SHP77 (cell line): Measurements from ENCODE around the gene MAGI2.
"Not testable (repeated sequence)": the region's sequence is repeated elsewhere in the genome, so short reads cannot be mapped to it uniquely, and the experiment has no call there.

ENCODE experiments used
- DNase-seq, 2 experiments: peaks; one replicate each; lab custom pipeline; 2025; lab: John Stamatoyannopoulos, UW

MAGI2 gene

GRCh38 chr7:79055722-79056415 lies 397.6 kb downstream of the MAGI2 start:
- DNase-seq: no peak

DNA sequence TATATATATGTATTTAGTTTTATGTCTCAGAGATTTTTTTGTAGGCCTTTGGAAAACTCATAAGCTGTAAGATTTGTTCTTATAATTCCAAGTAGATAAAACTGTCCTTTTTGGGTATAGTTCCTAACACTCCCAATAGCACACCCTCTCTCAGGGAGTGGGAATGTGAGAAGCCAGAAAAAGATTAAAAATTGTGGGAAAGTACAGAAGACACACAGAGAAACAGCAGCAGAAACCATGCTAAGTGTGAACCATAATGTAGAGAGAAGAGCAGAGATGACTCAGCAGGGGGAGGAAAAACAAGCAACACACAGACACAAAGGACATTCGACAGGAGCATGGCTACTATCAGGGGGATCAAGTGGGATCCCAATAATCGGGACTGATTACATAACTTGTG lies 401.6 kb downstream of the MAGI2 start:
- DNase-seq: no peak

- no peak for DNase-seq
Observed at GRCh38 chr7:79050603-79051002, 402.9 kb downstream of the MAGI2 start.

GRCh38 chr7:79046061-79046460 lies 407.4 kb downstream of the MAGI2 start:
- no peak for DNase-seq

DNA sequence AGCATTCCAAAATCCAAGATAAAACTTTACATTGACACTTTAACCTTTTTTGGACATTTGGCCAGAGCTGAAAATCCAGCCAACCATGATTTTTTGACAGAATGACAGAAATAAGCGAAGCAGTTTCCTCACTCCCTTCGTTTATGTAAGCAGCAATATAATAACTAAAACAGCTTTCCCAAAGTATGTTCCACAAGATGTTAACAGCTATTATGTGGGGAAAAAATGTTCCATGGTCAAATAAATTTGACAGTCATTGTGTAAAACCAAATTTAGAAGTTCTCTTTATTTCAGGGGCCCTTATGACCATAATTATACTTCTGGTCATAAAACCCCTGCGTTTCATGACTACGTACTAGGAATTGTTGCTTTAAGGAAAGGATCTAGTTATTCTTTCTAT lies 416.5 kb downstream of the MAGI2 start:
- no peak for DNase-seq

GRCh38 chr7:79036356-79036755 lies 417.1 kb downstream of the MAGI2 start:
- DNase-seq: no peak

DNA sequence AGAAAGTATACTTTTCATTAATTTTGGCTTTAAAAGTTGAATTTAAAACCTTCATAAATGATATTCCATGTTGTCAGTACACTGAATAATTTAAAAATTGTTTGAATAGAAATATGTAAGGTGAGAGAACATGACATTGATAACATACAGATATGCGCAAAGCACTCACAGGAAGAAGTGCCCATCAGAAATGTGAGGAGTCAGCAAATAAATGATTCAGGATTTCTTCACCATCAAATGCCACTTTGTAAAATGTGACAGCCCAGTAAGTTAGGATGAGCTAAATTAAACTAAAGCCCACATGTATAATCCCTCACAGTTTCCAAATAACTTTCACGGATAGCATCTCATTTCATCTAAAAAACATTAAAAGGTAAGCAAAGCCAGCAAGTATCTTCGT lies 417.6 kb downstream of the MAGI2 start:
- DNase-seq: no peak

- DNase-seq: no peak
Observed at GRCh38 chr7:79034730-79035129, 418.7 kb downstream of the MAGI2 start.

DNA sequence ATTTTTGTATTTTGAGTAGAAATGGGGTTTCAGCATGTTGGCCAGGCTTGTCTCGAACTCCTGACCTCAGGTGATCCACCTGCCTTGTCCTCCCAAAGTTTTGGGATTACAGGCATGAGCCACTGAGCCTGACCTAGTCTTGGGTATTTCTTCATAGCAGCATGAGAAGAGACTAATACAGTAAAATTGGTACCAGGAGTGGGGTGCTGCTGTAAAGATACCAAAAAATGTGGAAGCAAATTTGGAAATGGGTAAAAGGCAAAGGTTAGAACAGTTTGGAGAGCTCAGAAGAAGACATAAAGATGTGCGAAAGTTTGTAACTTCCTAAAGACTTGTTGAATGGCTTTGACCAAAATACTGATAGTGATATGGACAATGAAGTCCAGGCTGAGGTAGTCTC lies 433.8 kb downstream of the MAGI2 start:
- not testable (repeated sequence) for DNase-seq

DNA sequence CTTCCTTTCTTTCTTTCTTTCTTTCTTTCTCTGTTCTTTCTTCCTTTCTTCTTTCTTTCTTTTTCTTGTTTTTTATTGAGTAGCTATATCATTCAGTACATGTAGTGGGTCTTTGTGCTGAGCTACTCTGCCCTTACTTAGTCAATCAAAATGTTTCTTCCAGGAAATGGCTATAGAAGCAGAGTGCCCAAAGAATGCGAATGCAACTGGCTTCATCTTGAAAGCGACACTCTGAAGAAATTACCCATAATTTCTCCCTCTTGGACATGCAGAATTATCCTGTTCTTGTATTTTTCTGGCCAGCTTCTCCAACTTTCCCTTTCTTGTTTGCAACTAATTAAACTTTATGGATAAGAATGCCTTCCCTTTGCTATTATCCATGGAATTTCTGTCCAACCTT lies 441.5 kb downstream of the MAGI2 start:
- DNase-seq: no peak

- DNase-seq: no peak
Observed at GRCh38 chr7:79009647-79010046, 443.8 kb downstream of the MAGI2 start.

DNA sequence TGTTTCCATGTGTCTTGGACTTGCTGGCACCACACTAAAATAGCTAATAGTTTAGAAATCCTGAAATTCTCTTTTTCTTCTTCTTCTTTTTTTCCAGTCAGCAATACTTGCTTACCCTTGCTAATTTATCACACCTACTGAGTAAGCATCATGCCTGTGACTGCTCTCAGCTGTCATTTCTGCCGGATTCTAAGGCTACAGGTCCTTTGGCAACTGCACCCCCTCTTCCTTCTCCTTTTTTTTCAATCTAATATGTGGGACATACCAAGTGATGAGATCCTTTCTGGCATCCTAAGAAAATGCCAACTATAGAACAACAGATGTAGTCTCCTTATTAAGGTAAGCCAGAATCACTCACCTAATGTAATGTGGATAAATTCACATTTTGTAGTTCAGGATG lies 444.7 kb downstream of the MAGI2 start:
- DNase-seq: no peak

DNA sequence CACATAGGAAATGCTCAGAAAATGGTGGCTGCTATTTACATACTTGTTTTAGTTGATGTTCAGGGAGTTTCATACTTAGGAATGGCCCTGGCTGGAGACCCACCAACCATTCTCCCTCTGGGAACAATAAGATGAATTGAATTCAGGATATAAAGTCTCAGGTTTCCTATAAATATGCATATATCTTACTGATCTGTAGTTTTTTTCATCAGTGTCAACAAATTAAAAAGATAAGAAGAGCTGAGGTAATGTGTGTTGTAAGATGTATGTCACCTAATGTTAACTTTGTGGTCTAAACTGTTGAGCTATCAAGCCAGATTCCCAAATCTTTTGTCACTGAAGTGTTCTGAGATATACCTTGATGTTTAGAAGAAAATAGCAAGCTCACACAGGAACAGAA lies 457.5 kb downstream of the MAGI2 start:
- DNase-seq: no peak

GRCh38 chr7:78993341-78993740 lies 460.1 kb downstream of the MAGI2 start:
- DNase-seq: no peak

DNA sequence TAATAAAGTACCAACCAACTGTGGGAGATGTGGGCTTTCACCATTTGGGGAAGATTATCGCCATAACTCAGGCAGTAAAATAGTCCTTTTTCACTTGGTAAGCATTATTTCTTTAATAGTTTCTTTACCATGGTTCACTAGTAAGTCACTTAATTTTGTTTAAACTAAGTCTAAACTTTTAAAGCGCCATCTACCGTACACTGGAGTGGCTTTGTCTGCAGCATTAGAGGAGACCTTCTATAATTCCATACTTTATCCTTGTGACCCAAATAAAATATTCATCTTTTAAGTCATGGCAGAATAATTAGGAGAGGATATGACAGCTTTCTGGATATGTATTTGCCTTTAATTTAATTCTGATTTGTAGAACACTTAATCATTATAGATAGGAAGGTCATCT lies 468.0 kb downstream of the MAGI2 start:
- DNase-seq: no peak

- DNase-seq: no peak
Observed at GRCh38 chr7:78983483-78983882, 470.0 kb downstream of the MAGI2 start.

GRCh38 chr7:78970440-78970916 lies 483.0 kb downstream of the MAGI2 start:
- DNase-seq: no peak

DNA sequence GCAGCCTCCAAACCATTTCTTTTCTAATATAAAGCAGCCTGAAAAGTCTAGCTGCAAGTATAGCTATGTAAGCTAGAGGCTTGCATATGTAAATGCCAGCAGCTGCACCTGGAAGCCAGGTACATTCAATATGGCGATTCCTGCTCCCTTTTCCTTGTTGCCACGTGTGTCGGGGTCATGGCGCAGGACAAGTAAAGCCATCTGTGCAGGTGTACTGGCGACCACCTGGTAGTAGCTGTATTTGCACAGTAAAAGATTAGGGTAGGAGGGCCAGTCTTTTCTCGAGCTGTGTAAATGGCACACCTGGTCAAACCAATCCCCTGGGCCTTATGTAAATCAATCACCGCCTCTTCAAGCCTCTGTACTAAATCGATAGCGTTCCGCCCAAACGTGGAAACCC lies 484.5 kb downstream of the MAGI2 start:
- no peak for DNase-seq

DNA sequence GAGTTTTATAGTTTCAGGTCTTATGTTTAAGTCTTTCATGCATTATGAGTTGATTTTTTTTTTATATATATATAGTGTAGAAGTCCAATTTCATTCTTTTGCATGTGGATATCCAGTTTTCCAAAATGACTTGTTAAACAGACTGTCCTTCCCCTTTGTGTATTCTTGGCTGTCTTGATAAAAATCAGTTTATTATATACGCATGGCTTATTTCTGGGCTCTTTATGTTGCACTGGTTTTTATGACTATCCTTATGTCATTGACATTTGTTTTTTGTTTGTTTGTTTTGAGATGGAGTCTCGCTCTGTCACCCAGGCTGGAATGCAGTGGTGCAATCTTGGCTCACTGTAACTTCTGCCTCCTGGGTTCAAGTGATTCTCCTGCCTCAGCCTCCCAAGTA lies 485.9 kb downstream of the MAGI2 start:
- DNase-seq: not testable (repeated sequence)

- no peak for DNase-seq
Observed at GRCh38 chr7:78967046-78967445, 486.4 kb downstream of the MAGI2 start.

DNA sequence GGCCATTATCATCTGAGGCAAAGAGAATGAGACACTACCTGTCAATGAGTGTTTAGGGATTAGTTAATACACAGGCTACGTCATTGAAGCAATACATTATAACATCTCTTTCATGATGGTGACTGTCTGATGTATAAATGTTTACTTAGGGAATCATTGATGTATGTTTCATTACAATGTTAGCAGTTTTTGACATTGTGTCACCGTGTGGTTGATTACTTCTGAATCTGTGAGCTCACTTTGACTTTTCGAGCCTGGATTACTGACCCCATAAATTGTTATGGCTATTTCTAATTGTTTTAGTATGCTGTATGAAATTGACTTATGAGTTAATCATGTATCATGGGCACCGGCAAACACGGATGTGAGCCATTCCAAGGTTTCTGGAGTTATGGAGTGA lies 494.0 kb downstream of the MAGI2 start:
- no peak for DNase-seq

DNA sequence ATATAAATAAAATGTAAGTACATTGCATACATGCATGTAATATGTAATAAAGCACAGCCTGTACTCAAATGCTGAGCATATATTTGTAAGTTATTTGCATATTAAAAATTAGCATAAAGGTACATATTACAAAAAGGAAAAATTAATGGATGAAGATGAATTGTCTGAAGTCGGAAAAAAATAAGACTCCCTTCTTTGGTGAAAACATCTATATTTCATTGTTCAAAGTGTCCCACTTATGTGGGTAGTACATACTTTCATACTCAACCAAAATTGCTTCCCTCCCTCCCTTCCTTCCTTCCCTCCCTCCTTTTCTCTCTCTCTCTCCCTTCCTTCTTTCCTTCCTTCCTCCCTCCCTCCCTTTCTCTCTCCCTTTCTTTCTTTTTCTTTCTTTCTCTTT lies 498.1 kb downstream of the MAGI2 start:
- no peak for DNase-seq

GRCh38 chr7:78953726-78954363 lies 499.6 kb downstream of the MAGI2 start:
- no peak for DNase-seq

DNA sequence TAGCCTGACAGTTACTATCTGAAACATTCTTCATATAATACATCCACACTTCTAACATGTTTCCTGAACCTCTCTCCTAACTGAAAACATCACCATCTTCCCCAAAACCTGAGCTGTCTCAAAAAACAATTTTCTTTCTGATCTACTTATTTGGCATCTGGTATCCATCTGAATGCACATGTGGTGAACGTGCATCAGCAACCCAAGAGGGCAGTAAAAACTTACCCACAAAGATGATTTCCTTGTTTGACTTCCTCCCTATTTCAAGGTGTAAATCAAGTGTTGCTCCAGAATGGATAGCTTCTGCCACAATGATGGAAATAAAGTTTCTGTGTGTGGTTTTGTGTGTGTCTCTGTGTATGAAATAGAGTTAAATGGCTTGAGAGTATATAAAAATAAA lies 500.4 kb downstream of the MAGI2 start:
- DNase-seq: no peak
